GM19025 (cell line): ENCODE results near the gene TBC1D20.
"Not testable (repeated sequence)": the region's sequence is repeated elsewhere in the genome, so short reads cannot be mapped to it uniquely, and the experiment has no call there.

Experiments
- ATAC-seq: cut with Tn5 transposase; IDR thresholded peaks from one replicate; pipeline ENCODE4 v1.9.1; 2021; ENCODE audit warnings: mild to moderate bottlenecking, low read depth, moderate library complexity; ENCODE audit not compliant: unreplicated experiment

TBC1D20 gene

GRCh38 chr20:476561-477249 is 14.4 kb upstream of the TBC1D20 start:
- ATAC-seq: not testable (repeated sequence)

GRCh38 chr20:475463-476357 is 13.4 kb upstream of the TBC1D20 start:
- no peak for ATAC-seq

GRCh38 chr20:474581-474980 is 12.2 kb upstream of the TBC1D20 start:
- ATAC-seq: no peak

- ATAC-seq: no peak
Measured at GRCh38 chr20:472889-473292, 10.6 kb upstream of the TBC1D20 start.

GRCh38 chr20:472137-472846 is 10.0 kb upstream of the TBC1D20 start:
- ATAC-seq: no peak

- no peak for ATAC-seq
Measured at GRCh38 chr20:469746-470490, 7.6 kb upstream of the TBC1D20 start.

GRCh38 chr20:467755-468154 is 5.4 kb upstream of the TBC1D20 start:
- ATAC-seq: no peak

GRCh38 chr20:461254-462198 is 807 bp downstream of the TBC1D20 start:
- ATAC-seq: peak; percentile 35

GRCh38 chr20:460707-461106 is 1.6 kb downstream of the TBC1D20 start:
- no peak for ATAC-seq

- ATAC-seq: no peak
Measured at GRCh38 chr20:460180-460579, 2.2 kb downstream of the TBC1D20 start.

GRCh38 chr20:458776-459175 is 3.6 kb downstream of the TBC1D20 start:
- ATAC-seq: no peak

GRCh38 chr20:454951-455350 is 7.4 kb downstream of the TBC1D20 start:
- no peak for ATAC-seq

- ATAC-seq: not testable (repeated sequence)
Measured at GRCh38 chr20:452021-452420, 10.3 kb downstream of the TBC1D20 start.

GRCh38 chr20:445514-446336 is 16.6 kb downstream of the TBC1D20 start:
- no peak for ATAC-seq

GRCh38 chr20:444862-445426 is 17.4 kb downstream of the TBC1D20 start:
- no peak for ATAC-seq

GRCh38 chr20:444117-444516 is 18.2 kb downstream of the TBC1D20 start:
- no peak for ATAC-seq

GRCh38 chr20:443223-443775 is 19.0 kb downstream of the TBC1D20 start:
- no peak for ATAC-seq

- no peak for ATAC-seq
Measured at GRCh38 chr20:440636-441035, 21.7 kb downstream of the TBC1D20 start.
